ENCODE data around the gene DUS2. TPM values are rescaled to one million over a fixed set of nuclear protein-coding genes. Genes with fewer than 3 reads are reported as not detected.

DUS2 gene
- total and polyA plus RNA-seq, 8 donors, result 0.45 to 27.5 (median 12.1) TPM

GRCh38 chr16:68078701-68079375 is 55.8 kb downstream of the DUS2 start:
- no peak for TF ChIP-seq POLR2AphosphoS5 (IDR thresholded peaks at IDR 0.05)
- TF ChIP-seq POLR2A (IDR thresholded peaks at IDR 0.05), result no peak
- TF ChIP-seq, protein P1, sequence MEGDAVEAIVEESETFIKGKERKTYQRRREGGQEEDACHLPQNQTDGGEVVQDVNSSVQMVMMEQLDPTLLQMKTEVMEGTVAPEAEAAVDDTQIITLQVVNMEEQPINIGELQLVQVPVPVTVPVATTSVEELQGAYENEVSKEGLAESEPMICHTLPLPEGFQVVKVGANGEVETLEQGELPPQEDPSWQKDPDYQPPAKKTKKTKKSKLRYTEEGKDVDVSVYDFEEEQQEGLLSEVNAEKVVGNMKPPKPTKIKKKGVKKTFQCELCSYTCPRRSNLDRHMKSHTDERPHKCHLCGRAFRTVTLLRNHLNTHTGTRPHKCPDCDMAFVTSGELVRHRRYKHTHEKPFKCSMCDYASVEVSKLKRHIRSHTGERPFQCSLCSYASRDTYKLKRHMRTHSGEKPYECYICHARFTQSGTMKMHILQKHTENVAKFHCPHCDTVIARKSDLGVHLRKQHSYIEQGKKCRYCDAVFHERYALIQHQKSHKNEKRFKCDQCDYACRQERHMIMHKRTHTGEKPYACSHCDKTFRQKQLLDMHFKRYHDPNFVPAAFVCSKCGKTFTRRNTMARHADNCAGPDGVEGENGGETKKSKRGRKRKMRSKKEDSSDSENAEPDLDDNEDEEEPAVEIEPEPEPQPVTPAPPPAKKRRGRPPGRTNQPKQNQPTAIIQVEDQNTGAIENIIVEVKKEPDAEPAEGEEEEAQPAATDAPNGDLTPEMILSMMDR (IDR thresholded peaks at IDR 0.05), result no peak
- TF ChIP-seq EP300 (IDR thresholded peaks at IDR 0.05), result no peak
- Histone ChIP-seq H3K4me1 (peaks cover 17 to 68% (median 32%) of the 10 kb centered on the region in 4 donors), H3K36me3 (peaks cover 10 to 57% (median 53%) of the 10 kb centered on the region in 4 donors), H3K9me3 (no peaks in the 10 kb centered on the region), H3K27me3 (no peaks in the 10 kb centered on the region), H3K27ac (peak overlapping the region; percentile 39 to 85 (median 79)), H3K4me3 (no peak overlapping the region)
- WGBS, 5 donors, result 73 to 86% (median 85%) methylated on average over 5 to 8 of the region's 8 CpGs
- intact Hi-C loops (cut with DNase I; ENCODE audit: low total_unique reads), result no loop called here
- no peak for DNase-seq

DNA sequence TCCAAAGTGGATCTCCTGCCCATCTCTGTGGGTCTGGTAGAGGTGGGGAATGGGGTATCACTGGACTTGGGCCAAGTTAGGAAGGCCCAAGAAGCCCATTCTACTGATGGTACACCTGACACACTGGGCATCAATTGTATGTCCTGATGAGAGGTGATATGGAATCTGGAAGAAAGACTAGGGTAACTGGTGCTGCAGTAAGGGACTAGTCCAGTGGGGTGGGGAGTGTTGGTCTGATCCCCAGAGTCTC is 56.2 kb downstream of the DUS2 start:
- TF ChIP-seq EP300 (IDR thresholded peaks at IDR 0.05), result no peak
- TF ChIP-seq POLR2A (IDR thresholded peaks at IDR 0.05), result no peak
- TF ChIP-seq POLR2AphosphoS5 (IDR thresholded peaks at IDR 0.05), result no peak
- TF ChIP-seq, protein P1 (IDR thresholded peaks at IDR 0.05), result no peak
- H3K4me3 ChIP-seq, result no peak overlapping the region
- DNase-seq, result no peak
- H3K4me1 ChIP-seq, result peaks cover 22 to 72% (median 37%) of the 10 kb centered on the region in 4 donors
- peak overlapping the region; percentile 76 to 85 (median 79) for H3K27ac ChIP-seq
- intact Hi-C loops (cut with DNase I; ENCODE audit: low total_unique reads), result no loop called here
- no peaks in the 10 kb centered on the region for H3K27me3 ChIP-seq
- no peaks in the 10 kb centered on the region for H3K9me3 ChIP-seq
- H3K36me3 ChIP-seq, result peaks cover 6 to 53% (median 48%) of the 10 kb centered on the region in 4 donors

- Histone ChIP-seq H3K4me1 (peaks cover 24 to 76% (median 40%) of the 10 kb centered on the region in 4 donors), H3K36me3 (peaks cover 4 to 48% (median 43%) of the 10 kb centered on the region in 4 donors), H3K4me3 (no peak overlapping the region), H3K27me3 (no peaks in the 10 kb centered on the region), H3K27ac (peak overlapping the region; percentile 76 to 85 (median 79)), H3K9me3 (no peaks in the 10 kb centered on the region)
- intact Hi-C loops (cut with DNase I; ENCODE audit: low total_unique reads), result no loop called here
- WGBS, 5 donors, result 29 to 48% (median 34%) methylated on average over 10 to 13 of the region's 13 CpGs
- TF ChIP-seq, protein P1 (IDR thresholded peaks at IDR 0.05), result no peak
- TF ChIP-seq POLR2A (IDR thresholded peaks at IDR 0.05) (no peak), EP300 (IDR thresholded peaks at IDR 0.05) (no peak), POLR2AphosphoS5 (IDR thresholded peaks at IDR 0.05) (peak in 1 of 3 donors; percentile 62)
- DNase-seq, result peak; percentile 54 to 88
These were observed 56.7 kb downstream of the DUS2 start for GRCh38 chr16:68079626-68080344.

DNA sequence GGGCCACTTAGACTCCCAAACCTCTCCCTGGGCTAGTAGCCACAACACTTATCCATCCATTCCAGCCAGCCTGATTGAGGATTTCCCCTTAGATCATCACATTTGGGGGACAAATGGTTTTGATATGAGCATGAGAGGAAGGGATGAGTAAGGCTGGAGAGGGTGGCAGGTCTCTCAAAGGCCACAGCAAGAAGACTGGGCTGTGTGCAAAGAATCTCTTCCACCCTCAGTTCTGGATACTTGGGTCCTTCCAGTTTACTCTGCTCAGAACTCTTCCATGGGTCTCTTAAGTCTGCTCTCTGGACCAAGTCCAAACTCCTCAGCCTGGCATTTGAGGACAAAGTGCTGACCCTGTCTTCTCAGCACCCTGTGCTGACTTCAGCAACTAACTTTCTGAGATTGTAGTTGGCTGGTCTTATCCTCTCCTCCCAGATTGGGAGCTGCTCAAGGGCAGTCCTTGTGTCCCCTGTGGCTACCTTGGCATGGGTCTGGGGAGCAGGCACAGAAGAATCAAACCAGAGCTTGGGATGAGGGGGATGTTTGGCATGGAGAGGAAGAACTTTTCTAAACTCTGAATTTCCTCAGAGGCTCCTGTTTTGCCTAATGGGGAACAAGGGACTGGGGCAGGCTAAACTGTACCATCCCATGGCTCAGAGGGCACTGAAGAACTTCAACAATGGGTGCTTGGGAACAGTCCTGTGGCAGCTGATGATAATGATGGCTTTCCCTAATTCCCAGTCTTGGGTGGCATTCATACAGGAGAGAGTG is 59.0 kb downstream of the DUS2 start:
- DNase-seq, result peak in 1 of 2 donors; percentile 48

More for the DNA sequence above, 59.0 kb downstream of the DUS2 start:
- Histone ChIP-seq H3K36me3 (peaks cover 0 to 25% (median 21%) of the 10 kb centered on the region in 4 donors), H3K9me3 (no peaks in the 10 kb centered on the region), H3K4me1 (peaks cover 29 to 80% (median 51%) of the 10 kb centered on the region in 4 donors), H3K27me3 (no peaks in the 10 kb centered on the region), H3K4me3 (no peak overlapping the region), H3K27ac (peak overlapping the region in 3 of 5 donors; percentile 19 to 96 (median 25))
- TF ChIP-seq, protein P1 (IDR thresholded peaks at IDR 0.05), result no peak
- TF ChIP-seq EP300 (IDR thresholded peaks at IDR 0.05), result no peak
- no peak for TF ChIP-seq POLR2A (IDR thresholded peaks at IDR 0.05)
- TF ChIP-seq POLR2AphosphoS5 (IDR thresholded peaks at IDR 0.05), result peak in 1 of 3 donors; percentile 3
- intact Hi-C loops (cut with DNase I; ENCODE audit: low total_unique reads), result no loop called here

All from stomach (tissue), 9 donors.